C4-2B (cell line): ENCODE data around the gene FKBP1B.

Experiments used
- CTCF ChIP-seq: fragments of 450-650 bp; conservative IDR thresholded peaks from 2 replicates; pipeline ENCODE4 v1.5.1; 2017; ENCODE audit warnings: mild to moderate bottlenecking
- ZFX ChIP-seq: fragments of 450-650 bp; IDR thresholded peaks from 2 replicates; pipeline ENCODE4 v1.6.1; 2017

GRCh38 chr2:24048769-24049484 lies 614 bp upstream of the FKBP1B start:
- TF ChIP-seq CTCF (no peak), ZFX (no peak)
